Hair follicle dermal papilla cell (primary cell): Measurements from ENCODE around the gene VEGFD. TPM values are rescaled to one million over a fixed set of nuclear protein-coding genes. Genes with fewer than 3 reads are reported as not detected.

Source experiments
- total RNA-seq: library from RNA; depleted of rRNA; stranded (reverse); fragments of >200 nt; gene quantifications from 2 replicates; pipeline ENCODE4 v1.2.3, GENCODE V29; 2012

Gene VEGFD, protein sequence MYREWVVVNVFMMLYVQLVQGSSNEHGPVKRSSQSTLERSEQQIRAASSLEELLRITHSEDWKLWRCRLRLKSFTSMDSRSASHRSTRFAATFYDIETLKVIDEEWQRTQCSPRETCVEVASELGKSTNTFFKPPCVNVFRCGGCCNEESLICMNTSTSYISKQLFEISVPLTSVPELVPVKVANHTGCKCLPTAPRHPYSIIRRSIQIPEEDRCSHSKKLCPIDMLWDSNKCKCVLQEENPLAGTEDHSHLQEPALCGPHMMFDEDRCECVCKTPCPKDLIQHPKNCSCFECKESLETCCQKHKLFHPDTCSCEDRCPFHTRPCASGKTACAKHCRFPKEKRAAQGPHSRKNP
- total RNA-seq, result 0.32 and 0.97 TPM in 2 replicates

DNA sequence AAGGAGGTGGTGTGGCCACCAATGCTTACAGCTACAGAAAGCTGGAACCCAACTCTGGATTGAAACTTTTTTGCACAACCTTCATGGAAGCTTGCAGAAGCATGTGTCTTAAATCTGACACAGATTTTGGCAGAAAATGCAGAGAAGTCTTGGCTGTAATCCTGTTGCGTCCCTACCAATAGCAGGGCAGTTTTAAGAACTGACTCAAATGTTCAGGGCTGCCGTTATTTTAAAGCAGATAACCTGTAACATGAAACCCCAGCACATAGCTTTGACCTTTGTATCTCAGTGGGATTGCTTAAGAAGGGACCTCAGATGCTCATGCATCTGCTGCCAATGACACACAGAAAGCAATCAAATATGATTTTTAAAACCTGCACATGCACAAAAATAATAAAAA is at the start of gene VEGFD:
VEGFD (minus strand) TSS at position 110 of the 400 bp plus-strand sequence. CDS start 467 bp downstream, outside the sequence.

DNA sequence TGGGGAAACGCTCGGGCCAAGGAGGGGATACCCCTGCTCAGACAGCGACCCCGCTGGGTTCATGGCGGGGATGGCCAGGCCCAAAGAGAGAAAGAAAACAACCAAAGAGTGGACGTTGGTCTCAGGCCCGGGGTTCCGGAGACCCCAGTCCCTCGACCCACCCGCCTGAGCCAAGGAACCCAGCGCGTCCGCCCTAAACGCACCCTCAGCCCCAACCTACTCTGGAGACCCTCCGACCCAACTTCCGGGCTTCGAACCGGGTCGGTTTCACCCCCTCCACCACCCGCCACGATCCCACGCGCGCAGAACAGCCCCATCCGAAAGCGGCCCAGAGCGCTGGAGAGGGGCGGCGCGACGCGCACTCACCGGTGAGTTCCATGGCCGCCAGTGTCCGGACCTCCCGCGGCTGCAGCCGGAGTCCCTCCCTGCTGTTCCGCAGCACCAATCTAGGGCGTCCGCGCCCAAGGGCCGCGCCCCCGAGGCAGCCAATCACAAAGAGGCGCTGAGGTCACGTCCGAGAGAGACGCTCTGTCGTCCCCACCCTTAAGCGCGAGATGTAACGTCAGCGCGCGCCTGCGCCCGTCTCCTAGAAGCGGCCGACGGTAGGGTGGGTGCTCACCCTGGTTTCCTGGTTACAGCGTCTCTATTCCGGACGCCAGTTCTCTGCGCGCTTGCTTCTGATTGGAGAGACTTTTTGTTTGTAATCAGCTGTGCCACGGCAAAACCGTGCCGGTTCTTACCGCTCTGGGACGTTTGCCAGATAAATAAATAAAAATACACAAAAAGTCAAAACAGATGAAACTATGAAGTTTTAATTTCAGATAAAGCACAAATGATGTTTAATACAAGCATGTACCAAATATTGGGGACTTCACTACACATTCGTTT is 48.8 kb downstream of the VEGFD start, which contains the start of gene PIGA:
PIGA (minus strand) TSS at position 389 of the 888 bp plus-strand sequence. CDS start 3,593 bp downstream, outside the sequence.

DNA sequence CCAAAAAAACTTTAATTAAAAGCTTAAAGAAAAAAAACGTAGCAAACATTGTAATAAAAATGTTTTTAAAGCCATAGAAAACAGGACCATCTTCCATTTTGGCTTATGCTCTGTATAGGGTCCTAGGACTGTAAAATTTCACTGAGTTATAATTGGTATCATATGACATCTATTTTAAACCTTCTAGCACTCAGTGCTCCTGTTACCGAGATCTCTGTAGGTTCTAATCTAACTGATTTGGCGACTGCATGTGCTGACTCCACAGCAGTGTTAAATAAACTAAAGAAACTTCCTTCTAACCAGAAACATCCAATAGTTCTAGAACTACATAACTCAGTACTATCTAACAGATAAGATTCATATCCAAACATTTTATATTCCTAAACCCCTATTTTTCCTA is 68.7 kb downstream of the VEGFD start, which contains the start of gene ASB11:
ASB11 (minus strand) TSS at position 132 of the 400 bp plus-strand sequence; CDS start at position 97, 35 bp downstream.

Other genes starting within 250 kb of the VEGFD start
- 3.0 and 3.2 TPM in 2 replicates for gene ASB9, start 114.3 kb downstream of the VEGFD start, total RNA-seq
- gene ASB11, start 68.8 kb downstream of the VEGFD start, total RNA-seq, result not detected in 2 replicates
- 9.4 and 12.2 TPM in 2 replicates for gene PIGA, start 48.9 kb downstream of the VEGFD start, total RNA-seq
- gene PIR, start 108.9 kb upstream of the VEGFD start, total RNA-seq, result 6.5 and 8.4 TPM in 2 replicates
- not detected in 2 replicates for gene BMX, start 116.4 kb upstream of the VEGFD start, total RNA-seq
- gene ACE2, start 216.5 kb upstream of the VEGFD start, total RNA-seq, result not detected in 2 replicates